ENCODE measurements around the gene PYY.

DNA sequence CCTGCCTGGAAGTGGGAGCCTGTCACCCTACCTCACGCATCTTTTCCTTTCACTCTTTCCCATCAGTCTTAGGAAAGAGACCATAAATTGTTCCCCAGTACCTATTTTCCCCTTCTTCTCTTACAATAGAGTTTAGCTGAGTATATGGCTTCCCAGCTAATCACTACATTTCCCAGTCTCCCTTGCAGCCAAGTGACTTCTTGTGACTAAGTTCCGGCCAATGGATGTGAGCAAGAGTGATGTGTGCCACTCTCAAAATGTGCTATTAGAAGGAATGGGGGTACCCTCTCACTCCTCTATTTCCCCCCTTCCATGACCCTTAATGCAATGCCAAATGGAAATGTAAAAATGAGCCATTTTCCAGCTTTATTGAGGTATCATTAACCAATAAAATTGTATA lies 8.2 kb upstream of the PYY start:
- TF ChIP-seq POLR2AphosphoS5 (IDR thresholded peaks at IDR 0.05; ENCODE audit: low read length), result no peak
- TF ChIP-seq EP300 (IDR thresholded peaks at IDR 0.05; ENCODE audit: borderline replicate concordance in 1 of 2, control insufficient read depth in 1 of 2, low read depth in 2 of 2, low read length in 2 of 2), result no peak
- no peak for TF ChIP-seq POLR2A (IDR thresholded peaks at IDR 0.05; ENCODE audit: low read depth, low read length)
- TF ChIP-seq ZNF274 (IDR thresholded peaks at IDR 0.05; ENCODE audit: insufficient read depth, insufficient read length), result no peak
- TF ChIP-seq ESRRA (IDR thresholded peaks at IDR 0.05; ENCODE audit: low read length), result no peak
- no peak for TF ChIP-seq MTA3 (IDR thresholded peaks at IDR 0.05; ENCODE audit: borderline replicate concordance, low read length)
- TF ChIP-seq, protein P1, sequence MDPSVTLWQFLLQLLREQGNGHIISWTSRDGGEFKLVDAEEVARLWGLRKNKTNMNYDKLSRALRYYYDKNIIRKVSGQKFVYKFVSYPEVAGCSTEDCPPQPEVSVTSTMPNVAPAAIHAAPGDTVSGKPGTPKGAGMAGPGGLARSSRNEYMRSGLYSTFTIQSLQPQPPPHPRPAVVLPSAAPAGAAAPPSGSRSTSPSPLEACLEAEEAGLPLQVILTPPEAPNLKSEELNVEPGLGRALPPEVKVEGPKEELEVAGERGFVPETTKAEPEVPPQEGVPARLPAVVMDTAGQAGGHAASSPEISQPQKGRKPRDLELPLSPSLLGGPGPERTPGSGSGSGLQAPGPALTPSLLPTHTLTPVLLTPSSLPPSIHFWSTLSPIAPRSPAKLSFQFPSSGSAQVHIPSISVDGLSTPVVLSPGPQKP (IDR thresholded peaks at IDR 0.05; ENCODE audit: low read depth, low read length), result no peak
- TF ChIP-seq, protein P2, sequence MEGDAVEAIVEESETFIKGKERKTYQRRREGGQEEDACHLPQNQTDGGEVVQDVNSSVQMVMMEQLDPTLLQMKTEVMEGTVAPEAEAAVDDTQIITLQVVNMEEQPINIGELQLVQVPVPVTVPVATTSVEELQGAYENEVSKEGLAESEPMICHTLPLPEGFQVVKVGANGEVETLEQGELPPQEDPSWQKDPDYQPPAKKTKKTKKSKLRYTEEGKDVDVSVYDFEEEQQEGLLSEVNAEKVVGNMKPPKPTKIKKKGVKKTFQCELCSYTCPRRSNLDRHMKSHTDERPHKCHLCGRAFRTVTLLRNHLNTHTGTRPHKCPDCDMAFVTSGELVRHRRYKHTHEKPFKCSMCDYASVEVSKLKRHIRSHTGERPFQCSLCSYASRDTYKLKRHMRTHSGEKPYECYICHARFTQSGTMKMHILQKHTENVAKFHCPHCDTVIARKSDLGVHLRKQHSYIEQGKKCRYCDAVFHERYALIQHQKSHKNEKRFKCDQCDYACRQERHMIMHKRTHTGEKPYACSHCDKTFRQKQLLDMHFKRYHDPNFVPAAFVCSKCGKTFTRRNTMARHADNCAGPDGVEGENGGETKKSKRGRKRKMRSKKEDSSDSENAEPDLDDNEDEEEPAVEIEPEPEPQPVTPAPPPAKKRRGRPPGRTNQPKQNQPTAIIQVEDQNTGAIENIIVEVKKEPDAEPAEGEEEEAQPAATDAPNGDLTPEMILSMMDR (IDR thresholded peaks at IDR 0.05 in 2 of 3, conservative IDR thresholded peaks at IDR 0.05 in 1 of 3; ENCODE audit: control insufficient read depth in 2 of 3, extremely low read depth in 1 of 3, insufficient read depth in 1 of 3, low read depth in 3 of 3, low read length in 3 of 3), result no peak
- TF ChIP-seq HDAC2 (IDR thresholded peaks at IDR 0.05), result no peak
- TF ChIP-seq CREM (IDR thresholded peaks at IDR 0.05; ENCODE audit: low read depth), result no peak
- TF ChIP-seq MYB (IDR thresholded peaks at IDR 0.05; ENCODE audit: borderline replicate concordance, low read depth, low read length), result no peak
- TF ChIP-seq JUND (IDR thresholded peaks at IDR 0.05; ENCODE audit: low read depth, low read length), result no peak
- TF ChIP-seq, protein P3, sequence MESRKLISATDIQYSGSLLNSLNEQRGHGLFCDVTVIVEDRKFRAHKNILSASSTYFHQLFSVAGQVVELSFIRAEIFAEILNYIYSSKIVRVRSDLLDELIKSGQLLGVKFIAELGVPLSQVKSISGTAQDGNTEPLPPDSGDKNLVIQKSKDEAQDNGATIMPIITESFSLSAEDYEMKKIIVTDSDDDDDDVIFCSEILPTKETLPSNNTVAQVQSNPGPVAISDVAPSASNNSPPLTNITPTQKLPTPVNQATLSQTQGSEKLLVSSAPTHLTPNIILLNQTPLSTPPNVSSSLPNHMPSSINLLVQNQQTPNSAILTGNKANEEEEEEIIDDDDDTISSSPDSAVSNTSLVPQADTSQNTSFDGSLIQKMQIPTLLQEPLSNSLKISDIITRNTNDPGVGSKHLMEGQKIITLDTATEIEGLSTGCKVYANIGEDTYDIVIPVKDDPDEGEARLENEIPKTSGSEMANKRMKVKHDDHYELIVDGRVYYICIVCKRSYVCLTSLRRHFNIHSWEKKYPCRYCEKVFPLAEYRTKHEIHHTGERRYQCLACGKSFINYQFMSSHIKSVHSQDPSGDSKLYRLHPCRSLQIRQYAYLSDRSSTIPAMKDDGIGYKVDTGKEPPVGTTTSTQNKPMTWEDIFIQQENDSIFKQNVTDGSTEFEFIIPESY (IDR thresholded peaks at IDR 0.05), result no peak
- no peak for TF ChIP-seq SREBF2 (IDR thresholded peaks at IDR 0.05; ENCODE audit: low read length)

Measured in GM12878 (cell line).